Spinal cord (tissue), 10 donors: Measurements from ENCODE around the gene CNTN3. TPM values are rescaled to one million over a fixed set of nuclear protein-coding genes. Genes with fewer than 3 reads are reported as not detected.

Experiments used
- DNase-seq, 6 donors: peaks; one replicate each; pipeline versions ENCODE4 v3.0.0 to v3.0.0-alpha.2; 2013 to 2015; ENCODE audit warnings: low spot score in 6 of 6, low read depth in 4 of 6
- H3K27ac ChIP-seq: one replicate; pipeline ENCODE4 v1.5.1; 2013; ENCODE audit warnings: low read depth, low read length, control low read depth
- H3K27me3 ChIP-seq: one replicate; pipeline ENCODE4 v1.6.1; 2013; ENCODE audit warnings: low read length; ENCODE audit not compliant: control insufficient read depth, insufficient read depth
- H3K36me3 ChIP-seq: one replicate; pipeline ENCODE4 v1.6.1; 2013; ENCODE audit warnings: low read length; ENCODE audit not compliant: control insufficient read depth, insufficient read depth
- H3K4me1 ChIP-seq: one replicate; pipeline ENCODE4 v1.6.1; 2013; ENCODE audit warnings: low read length; ENCODE audit not compliant: control insufficient read depth, insufficient read depth
- H3K4me3 ChIP-seq: one replicate; pipeline ENCODE4 v1.5.1; 2013; ENCODE audit warnings: low read depth, low read length, control low read depth
- H3K9me3 ChIP-seq: one replicate; pipeline ENCODE4 v1.6.1; 2013; ENCODE audit warnings: low read length; ENCODE audit not compliant: control insufficient read depth, insufficient read depth
- WGBS: methylation state at CpG from one replicate; pipeline ENCODE4 v1.1.5; 2013; ENCODE audit warnings: missing lambda C conversion rate; ENCODE audit not compliant: insufficient coverage; 5-methylcytosine and 5-hydroxymethylcytosine counted together
- long read RNA-seq, 4 donors: transcript quantifications; one replicate each; lab custom pipeline, GENCODE V29; 2026
- polyA plus RNA-seq, 2 donors: library from polyadenylated mRNA; unstranded; fragments of 120-200 nt; gene quantifications; one replicate each; pipeline ENCODE4 v1.2.1, GENCODE V29; 2013; ENCODE audit not compliant: insufficient read length in 2 of 2
- total RNA-seq, 2 donors: library from RNA; depleted of rRNA in 1 of 2; stranded (reverse); fragments of 120-200 nt in 1 of 2; fragments of >200 nt in 1 of 2; gene quantifications; one replicate each; pipeline versions ENCODE4 v1.2.3 to v1.2.4, GENCODE V29; 2013 to 2014
- donor health status: healthy.

CNTN3 gene
- total RNA-seq (10 to 100 TPM; 24.1 to 28.5 TPM), polyA plus RNA-seq (10 to 100 TPM; 16.7 to 20.9 TPM)
- long read RNA-seq, donor 1, transcript CNTN3-202 (3 exons, 560 nt) = major isoform, 7 of 7 reads
- long read RNA-seq, donor 1, partial matches to known transcripts = 0 of 7 reads
- long read RNA-seq, donor 1, other reads (novel, unspliced or antisense) = 0 of 7 reads
- long read RNA-seq, donor 2, partial matches to known transcripts = 0 of 2 reads
- long read RNA-seq, donor 2, other reads (novel, unspliced or antisense) = 0 of 2 reads
- long read RNA-seq, donor 3, partial matches to known transcripts = 0 of 1 reads
- long read RNA-seq, donor 3, other reads (novel, unspliced or antisense) = 0 of 1 reads
- long read RNA-seq, donor 4, partial matches to known transcripts = 0 of 1 reads
- long read RNA-seq, donor 4, other reads (novel, unspliced or antisense) = 0 of 1 reads

GRCh38 chr3:74614107-74614967 is at the start of gene CNTN3:
Gene CNTN3, minus strand, starts transcription at chr3:74614659. Its CDS starts 93,547 bp downstream, at chr3:74521112.
- under 1% methylated on average over 107 of the region's 108 CpGs for WGBS
- Histone ChIP-seq H3K27ac (peak within 1 kb of the TSS; percentile 26), H3K27me3 (peaks cover 8% of the 10 kb centered on the region), H3K4me3 (peak within 1 kb of the TSS; percentile 67), H3K4me1 (peaks cover 7% of the 10 kb centered on the region), H3K36me3 (no peaks in the 10 kb centered on the region), H3K9me3 (no peaks in the 10 kb centered on the region)
- DNase-seq = peak in 3 of 6 donors; percentile 47 to 88 (median 85)

- Histone ChIP-seq H3K9me3 (no peaks in the 10 kb centered on the region), H3K27ac (no peak overlapping the region), H3K4me3 (no peak overlapping the region), H3K4me1 (no peaks in the 10 kb centered on the region), H3K36me3 (no peaks in the 10 kb centered on the region), H3K27me3 (no peaks in the 10 kb centered on the region)
- DNase-seq = no peak
- WGBS = no CpG with 5 or more reads among the region's 3 CpGs
Observed at GRCh38 chr3:74663178-74663577, 48.7 kb upstream of the CNTN3 start.

GRCh38 chr3:74661672-74662071 is 47.2 kb upstream of the CNTN3 start:
- H3K36me3 ChIP-seq = no peaks in the 10 kb centered on the region
- H3K4me1 ChIP-seq = no peaks in the 10 kb centered on the region
- no peak overlapping the region for H3K27ac ChIP-seq
- H3K9me3 ChIP-seq = no peaks in the 10 kb centered on the region
- H3K4me3 ChIP-seq = no peak overlapping the region
- DNase-seq = no peak
- no peaks in the 10 kb centered on the region for H3K27me3 ChIP-seq

- no peak for DNase-seq
- Histone ChIP-seq H3K9me3 (no peaks in the 10 kb centered on the region), H3K4me3 (no peak overlapping the region), H3K4me1 (no peaks in the 10 kb centered on the region), H3K27me3 (no peaks in the 10 kb centered on the region), H3K36me3 (no peaks in the 10 kb centered on the region), H3K27ac (no peak overlapping the region)
- 83% methylated on average over 1 of the region's 2 CpGs for WGBS
Observed at GRCh38 chr3:74651885-74652284, 37.4 kb upstream of the CNTN3 start.

- no peak overlapping the region for H3K4me3 ChIP-seq
- H3K4me1 ChIP-seq = no peaks in the 10 kb centered on the region
- H3K27ac ChIP-seq = no peak overlapping the region
- DNase-seq = peak in 1 of 6 donors; percentile 74
- H3K27me3 ChIP-seq = no peaks in the 10 kb centered on the region
- H3K9me3 ChIP-seq = no peaks in the 10 kb centered on the region
- no peaks in the 10 kb centered on the region for H3K36me3 ChIP-seq
- WGBS = no CpG with 5 or more reads among the region's 2 CpGs
Observed at GRCh38 chr3:74651292-74651691, 36.8 kb upstream of the CNTN3 start.

- Histone ChIP-seq H3K27ac (no peak overlapping the region), H3K36me3 (no peaks in the 10 kb centered on the region), H3K9me3 (no peaks in the 10 kb centered on the region), H3K4me1 (no peaks in the 10 kb centered on the region), H3K4me3 (no peak overlapping the region), H3K27me3 (no peaks in the 10 kb centered on the region)
- no peak for DNase-seq
- WGBS = 100% methylated on average over 1 of the region's 4 CpGs
Observed at GRCh38 chr3:74648107-74648506, 33.6 kb upstream of the CNTN3 start.

GRCh38 chr3:74646094-74646493 is 31.6 kb upstream of the CNTN3 start:
- H3K9me3 ChIP-seq = no peaks in the 10 kb centered on the region
- WGBS = no CpG with 5 or more reads among the region's 1 CpG
- no peak overlapping the region for H3K4me3 ChIP-seq
- DNase-seq = no peak
- H3K27me3 ChIP-seq = no peaks in the 10 kb centered on the region
- no peaks in the 10 kb centered on the region for H3K4me1 ChIP-seq
- no peaks in the 10 kb centered on the region for H3K36me3 ChIP-seq
- H3K27ac ChIP-seq = no peak overlapping the region

- H3K4me3 ChIP-seq = no peak overlapping the region
- DNase-seq = peak in 1 of 6 donors; percentile 14
- no peaks in the 10 kb centered on the region for H3K9me3 ChIP-seq
- WGBS = 9% methylated on average over 3 of the region's 5 CpGs
- no peaks in the 10 kb centered on the region for H3K36me3 ChIP-seq
- no peaks in the 10 kb centered on the region for H3K4me1 ChIP-seq
- H3K27ac ChIP-seq = no peak overlapping the region
- H3K27me3 ChIP-seq = no peaks in the 10 kb centered on the region
Observed at GRCh38 chr3:74643636-74644035, 29.2 kb upstream of the CNTN3 start.

- no peak overlapping the region for H3K27ac ChIP-seq
- WGBS = no CpG with 5 or more reads among the region's 1 CpG
- H3K27me3 ChIP-seq = no peaks in the 10 kb centered on the region
Observed at GRCh38 chr3:74642876-74643275, 28.4 kb upstream of the CNTN3 start.

More at GRCh38 chr3:74642876-74643275, 28.4 kb upstream of the CNTN3 start:
- Histone ChIP-seq H3K36me3 (no peaks in the 10 kb centered on the region), H3K4me1 (no peaks in the 10 kb centered on the region), H3K9me3 (no peaks in the 10 kb centered on the region), H3K4me3 (no peak overlapping the region)
- DNase-seq = no peak
